ENCODE data around the gene JPH2.

JPH2 gene

GRCh38 chr20:44112889-44113617, 73.9 kb downstream of the JPH2 start:
- no peaks in the 10 kb centered on the region for H3K27me3 ChIP-seq (ENCODE audit: low read length)

GRCh38 chr20:44112456-44112855, 74.5 kb downstream of the JPH2 start:
- H3K27me3 ChIP-seq (ENCODE audit: low read length), result no peaks in the 10 kb centered on the region
- no peaks in the 10 kb centered on the region for H3F3A ChIP-seq (ENCODE audit: insufficient read depth)
- no peak for TF ChIP-seq EZH2phosphoT487 (conservative IDR thresholded peaks at IDR 0.05; ENCODE audit: low read length)
- no peak for TF ChIP-seq CTCF (IDR thresholded peaks at IDR 0.05; ENCODE audit: insufficient read depth, low read length, poor library complexity, severe bottlenecking)
- no peaks in the 10 kb centered on the region for H3K36me3 ChIP-seq (ENCODE audit: low read length)
- H3K9ac ChIP-seq (ENCODE audit: low read length), result no peak overlapping the region
- H3K4me2 ChIP-seq (ENCODE audit: low read depth, low read length, poor library complexity, severe bottlenecking), result no peak overlapping the region
- no peak overlapping the region for H3K27ac ChIP-seq (ENCODE audit: low read depth, low read length)
- H3K9me2 ChIP-seq (replicated peaks; ENCODE audit: insufficient read depth, low read length), result no peaks in the 10 kb centered on the region
- no peak overlapping the region for H2AFZ ChIP-seq (ENCODE audit: low read depth, low read length, severe bottlenecking)
- no peaks in the 10 kb centered on the region for H3K79me2 ChIP-seq (ENCODE audit: insufficient read depth, low read length)
- H3K4me3 ChIP-seq (ENCODE audit: insufficient read depth, low read length, poor library complexity, severe bottlenecking), result no peak overlapping the region
- no peaks in the 10 kb centered on the region for H4K20me1 ChIP-seq (ENCODE audit: low read depth, low read length)
- no peaks in the 10 kb centered on the region for H3K9me3 ChIP-seq (ENCODE audit: insufficient read depth, low read length)

More at GRCh38 chr20:44112889-44113617, 73.9 kb downstream of the JPH2 start:
- Histone ChIP-seq H3K9me2 (replicated peaks; ENCODE audit: insufficient read depth, low read length) (no peaks in the 10 kb centered on the region), H2AFZ (ENCODE audit: low read depth, low read length, severe bottlenecking) (no peak overlapping the region), H3K27ac (ENCODE audit: low read depth, low read length) (no peak overlapping the region), H3K36me3 (ENCODE audit: low read length) (no peaks in the 10 kb centered on the region), H3K9me3 (ENCODE audit: insufficient read depth, low read length) (no peaks in the 10 kb centered on the region), H4K20me1 (ENCODE audit: low read depth, low read length) (no peaks in the 10 kb centered on the region), H3K4me3 (ENCODE audit: insufficient read depth, low read length, poor library complexity, severe bottlenecking) (no peak overlapping the region), H3F3A (ENCODE audit: insufficient read depth) (no peaks in the 10 kb centered on the region), H3K9ac (ENCODE audit: low read length) (no peak overlapping the region), H3K79me2 (ENCODE audit: insufficient read depth, low read length) (no peaks in the 10 kb centered on the region), H3K4me2 (ENCODE audit: low read depth, low read length, poor library complexity, severe bottlenecking) (no peak overlapping the region)
- TF ChIP-seq EZH2phosphoT487 (conservative IDR thresholded peaks at IDR 0.05; ENCODE audit: low read length) (no peak), CTCF (IDR thresholded peaks at IDR 0.05; ENCODE audit: insufficient read depth, low read length, poor library complexity, severe bottlenecking) (no peak)

- Histone ChIP-seq H3K27me3 (ENCODE audit: low read length) (no peaks in the 10 kb centered on the region), H3K36me3 (ENCODE audit: low read length) (no peaks in the 10 kb centered on the region), H3K4me3 (ENCODE audit: insufficient read depth, low read length, poor library complexity, severe bottlenecking) (no peak overlapping the region), H3F3A (ENCODE audit: insufficient read depth) (no peaks in the 10 kb centered on the region), H3K27ac (ENCODE audit: low read depth, low read length) (no peak overlapping the region), H4K20me1 (ENCODE audit: low read depth, low read length) (no peaks in the 10 kb centered on the region), H3K9me2 (replicated peaks; ENCODE audit: insufficient read depth, low read length) (no peaks in the 10 kb centered on the region), H2AFZ (ENCODE audit: low read depth, low read length, severe bottlenecking) (no peak overlapping the region), H3K9ac (ENCODE audit: low read length) (no peak overlapping the region), H3K79me2 (ENCODE audit: insufficient read depth, low read length) (no peaks in the 10 kb centered on the region), H3K4me2 (ENCODE audit: low read depth, low read length, poor library complexity, severe bottlenecking) (no peak overlapping the region), H3K9me3 (ENCODE audit: insufficient read depth, low read length) (no peaks in the 10 kb centered on the region)
- TF ChIP-seq CTCF (IDR thresholded peaks at IDR 0.05; ENCODE audit: insufficient read depth, low read length, poor library complexity, severe bottlenecking), result no peak
- TF ChIP-seq EZH2phosphoT487 (conservative IDR thresholded peaks at IDR 0.05; ENCODE audit: low read length), result no peak
Observed at GRCh38 chr20:44111712-44112335, 75.2 kb downstream of the JPH2 start.

Data from SU-DHL-6 (cell line).